GM04504 (cell line): ENCODE results near the gene PCDHGB5.

Experiments
- DNase-seq: peaks from one replicate; pipeline ENCODE4 v3.0.0-alpha.2; 2012; ENCODE audit warnings: low read depth

PCDHGB5 gene

DNA sequence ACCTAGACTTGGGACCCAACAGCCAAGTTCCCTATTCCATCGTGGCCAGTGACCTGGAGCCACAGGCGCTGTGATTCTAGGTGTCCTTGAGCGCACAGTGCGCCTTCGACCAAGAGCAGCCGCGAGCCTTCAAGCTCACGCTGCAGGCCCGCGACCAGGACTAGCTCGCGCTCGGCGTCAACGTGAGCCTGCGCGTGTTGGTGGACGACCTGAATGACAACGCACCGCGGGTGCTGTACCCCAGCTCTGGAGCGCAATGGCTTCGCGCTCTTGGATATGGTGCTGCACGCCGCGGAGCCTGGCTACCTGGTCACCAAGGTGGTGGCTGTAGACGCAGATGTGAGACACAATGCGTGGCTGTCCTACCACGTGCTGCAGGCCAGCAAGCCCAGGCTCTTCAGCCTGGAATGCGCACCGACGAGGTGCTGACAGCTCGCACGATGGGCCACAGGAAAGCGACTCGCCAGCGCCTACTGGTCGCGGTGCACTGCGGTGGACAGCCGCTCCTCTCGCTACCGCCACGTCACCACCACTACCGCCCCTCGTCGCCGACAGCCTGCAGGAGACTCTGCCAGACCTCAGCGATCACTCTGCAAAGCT, 43.9 kb downstream of the PCDHGB5 start:
- DNase-seq, result no peak
